ENCODE data around the gene CD177.

- TF ChIP-seq, protein P1, sequence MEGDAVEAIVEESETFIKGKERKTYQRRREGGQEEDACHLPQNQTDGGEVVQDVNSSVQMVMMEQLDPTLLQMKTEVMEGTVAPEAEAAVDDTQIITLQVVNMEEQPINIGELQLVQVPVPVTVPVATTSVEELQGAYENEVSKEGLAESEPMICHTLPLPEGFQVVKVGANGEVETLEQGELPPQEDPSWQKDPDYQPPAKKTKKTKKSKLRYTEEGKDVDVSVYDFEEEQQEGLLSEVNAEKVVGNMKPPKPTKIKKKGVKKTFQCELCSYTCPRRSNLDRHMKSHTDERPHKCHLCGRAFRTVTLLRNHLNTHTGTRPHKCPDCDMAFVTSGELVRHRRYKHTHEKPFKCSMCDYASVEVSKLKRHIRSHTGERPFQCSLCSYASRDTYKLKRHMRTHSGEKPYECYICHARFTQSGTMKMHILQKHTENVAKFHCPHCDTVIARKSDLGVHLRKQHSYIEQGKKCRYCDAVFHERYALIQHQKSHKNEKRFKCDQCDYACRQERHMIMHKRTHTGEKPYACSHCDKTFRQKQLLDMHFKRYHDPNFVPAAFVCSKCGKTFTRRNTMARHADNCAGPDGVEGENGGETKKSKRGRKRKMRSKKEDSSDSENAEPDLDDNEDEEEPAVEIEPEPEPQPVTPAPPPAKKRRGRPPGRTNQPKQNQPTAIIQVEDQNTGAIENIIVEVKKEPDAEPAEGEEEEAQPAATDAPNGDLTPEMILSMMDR (IDR thresholded peaks at IDR 0.05) = no peak
- TF ChIP-seq POLR2A (IDR thresholded peaks at IDR 0.05) = no peak
These were observed 9.3 kb downstream of the CD177 start for GRCh38 chr19:43362745-43363144.
